ENCODE measurements around the gene EDA2R. TPM values are rescaled to one million over a fixed set of nuclear protein-coding genes. Genes with fewer than 3 reads are reported as not detected.

Gene EDA2R
- total RNA-seq, 1 donor from 2014 or later = 3.6 TPM

- Mint-ChIP-seq H3K4me1 (no peaks in the 10 kb centered on the region), H3K4me3 (no peak overlapping the region), H3K27ac (ENCODE audit: unreplicated experiment) (no peak overlapping the region), H3K9me3 (peaks cover 2% of the 10 kb centered on the region), H3K36me3 (ENCODE audit: low read depth) (peaks cover 3% of the 10 kb centered on the region), H3K27me3 (ENCODE audit: low read depth) (no peaks in the 10 kb centered on the region)
- no peak for TF ChIP-seq CTCF (conservative IDR thresholded peaks at IDR 0.05)
- DNase-seq (ENCODE audit: low read depth, low spot score) = no peak
Observed at GRCh38 chrX:66616944-66617343, 21.9 kb downstream of the EDA2R start.

DNA sequence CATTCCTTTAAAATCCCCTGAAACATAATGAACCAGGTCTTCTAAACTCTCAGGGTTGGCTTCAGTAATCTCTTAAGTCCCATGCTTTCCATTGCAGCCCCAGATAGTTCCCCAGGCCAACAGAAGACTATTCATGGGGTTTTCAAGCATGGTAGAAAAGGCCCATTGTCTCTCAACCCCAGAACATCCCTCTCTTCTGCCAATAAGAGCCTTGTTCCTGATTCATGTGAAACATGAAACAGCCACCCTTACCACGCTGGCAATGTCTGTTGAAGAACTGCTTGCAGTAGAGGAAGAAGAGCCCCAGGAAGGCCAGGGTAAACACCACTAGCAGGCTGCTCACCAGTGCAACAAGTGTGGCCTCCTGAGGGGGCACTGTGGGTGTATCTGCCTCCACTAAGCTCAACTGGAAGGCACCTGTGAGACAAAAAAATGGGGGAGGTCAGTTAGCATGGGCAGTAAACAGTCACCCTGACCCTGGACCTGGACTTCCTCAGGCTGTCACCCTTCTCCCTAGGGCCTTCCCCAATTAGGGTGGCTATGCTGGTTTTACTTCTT is 36.4 kb downstream of the EDA2R start:
- H3K4me1 Mint-ChIP-seq = no peaks in the 10 kb centered on the region
- H3K27ac Mint-ChIP-seq (ENCODE audit: unreplicated experiment) = no peak overlapping the region
- TF ChIP-seq CTCF (conservative IDR thresholded peaks at IDR 0.05) = no peak
- no peak overlapping the region for H3K4me3 Mint-ChIP-seq
- no peak for DNase-seq (ENCODE audit: low read depth, low spot score)
- H3K9me3 Mint-ChIP-seq = peaks cover 8% of the 10 kb centered on the region
- no peaks in the 10 kb centered on the region for H3K27me3 Mint-ChIP-seq (ENCODE audit: low read depth)
- H3K36me3 Mint-ChIP-seq (ENCODE audit: low read depth) = peaks cover 2% of the 10 kb centered on the region

GRCh38 chrX:66601522-66601921 is 37.4 kb downstream of the EDA2R start:
- no peak for TF ChIP-seq CTCF (conservative IDR thresholded peaks at IDR 0.05)
- H3K4me3 Mint-ChIP-seq = no peak overlapping the region
- DNase-seq (ENCODE audit: low read depth, low spot score) = no peak
- peaks cover 10% of the 10 kb centered on the region for H3K9me3 Mint-ChIP-seq
- peaks cover 7% of the 10 kb centered on the region for H3K36me3 Mint-ChIP-seq (ENCODE audit: low read depth)
- H3K27me3 Mint-ChIP-seq (ENCODE audit: low read depth) = no peaks in the 10 kb centered on the region
- no peaks in the 10 kb centered on the region for H3K4me1 Mint-ChIP-seq
- no peak overlapping the region for H3K27ac Mint-ChIP-seq (ENCODE audit: unreplicated experiment)

DNA sequence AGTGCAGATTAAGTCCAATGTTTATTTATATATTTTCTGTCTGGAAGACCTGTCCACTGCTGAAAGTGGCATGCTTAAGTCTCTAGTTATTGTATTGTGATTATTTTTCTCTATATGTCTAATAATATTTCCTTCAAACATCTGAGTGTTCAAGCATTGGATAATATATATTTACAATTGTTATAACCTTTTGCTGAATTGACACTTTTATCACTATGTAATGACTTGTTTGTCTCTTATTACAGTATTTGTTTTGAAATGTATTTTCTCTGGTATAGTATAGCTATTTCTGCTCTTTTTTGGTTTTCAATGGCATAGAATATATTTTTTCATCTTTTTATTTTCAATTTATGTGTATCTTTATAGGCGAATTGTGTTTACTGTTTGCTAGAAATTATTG is 59.7 kb downstream of the EDA2R start:
- Mint-ChIP-seq H3K36me3 (ENCODE audit: low read depth) (no peaks in the 10 kb centered on the region), H3K4me3 (no peak overlapping the region), H3K4me1 (no peaks in the 10 kb centered on the region), H3K27me3 (ENCODE audit: low read depth) (no peaks in the 10 kb centered on the region), H3K9me3 (peaks cover 14% of the 10 kb centered on the region), H3K27ac (ENCODE audit: unreplicated experiment) (no peak overlapping the region)
- TF ChIP-seq CTCF (conservative IDR thresholded peaks at IDR 0.05) = no peak
- no peak for DNase-seq (ENCODE audit: low read depth, low spot score)

- H3K4me3 Mint-ChIP-seq = no peak overlapping the region
- H3K36me3 Mint-ChIP-seq (ENCODE audit: low read depth) = no peaks in the 10 kb centered on the region
- no peak for DNase-seq (ENCODE audit: low read depth, low spot score)
- TF ChIP-seq CTCF (conservative IDR thresholded peaks at IDR 0.05) = no peak
- H3K9me3 Mint-ChIP-seq = peaks cover 17% of the 10 kb centered on the region
- H3K4me1 Mint-ChIP-seq = no peaks in the 10 kb centered on the region
- no peak overlapping the region for H3K27ac Mint-ChIP-seq (ENCODE audit: unreplicated experiment)
- H3K27me3 Mint-ChIP-seq (ENCODE audit: low read depth) = no peaks in the 10 kb centered on the region
Observed at GRCh38 chrX:66553973-66554372, 84.9 kb downstream of the EDA2R start.
